HG02678 (cell line): ENCODE results near the gene PLEKHF1.
"Not testable (repeated sequence)": the region's sequence is repeated elsewhere in the genome, so short reads cannot be mapped to it uniquely, and the experiment has no call there.

Experiments
- ATAC-seq: cut with Tn5 transposase; IDR thresholded peaks from one replicate; pipeline ENCODE4 v1.9.1; 2021; ENCODE audit warnings: mild to moderate bottlenecking, moderate library complexity; ENCODE audit not compliant: unreplicated experiment

Gene PLEKHF1

DNA sequence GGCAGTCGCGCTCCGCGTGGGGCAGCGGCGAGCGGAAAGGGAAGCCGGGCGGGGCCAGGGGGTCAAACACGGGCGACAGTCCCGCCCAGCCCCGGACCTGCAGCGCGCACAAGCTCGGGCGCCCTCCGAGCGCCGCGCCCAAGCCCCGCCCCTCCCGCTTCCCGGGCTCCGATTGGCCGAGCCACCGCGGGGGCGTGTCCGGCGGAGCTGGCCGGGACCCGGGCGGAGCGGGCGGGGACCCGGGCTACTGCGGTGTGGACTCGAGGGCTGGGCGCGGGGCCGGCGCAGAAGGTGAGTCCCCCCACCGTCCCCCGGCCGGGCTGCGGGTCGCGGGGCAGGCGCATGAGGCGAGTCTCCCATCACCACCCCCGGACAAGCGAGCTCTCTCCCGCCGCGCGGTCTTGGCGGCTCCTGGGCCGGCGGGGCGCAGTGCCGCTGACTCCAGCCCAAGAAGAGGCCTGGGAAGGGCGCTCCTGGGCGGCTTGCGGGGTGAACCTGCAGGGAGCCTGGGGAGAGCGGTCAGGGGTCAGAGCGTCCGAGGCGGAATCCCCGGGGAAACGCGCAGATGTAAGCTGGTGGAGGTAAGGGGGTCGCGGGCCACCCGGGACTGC lies at the start of gene PLEKHF1:
TSS of gene PLEKHF1 (plus strand) at position 247 of the 611 bp plus-strand sequence. CDS start 8,379 bp downstream, outside the sequence.
- ATAC-seq, result peak; percentile 89

DNA sequence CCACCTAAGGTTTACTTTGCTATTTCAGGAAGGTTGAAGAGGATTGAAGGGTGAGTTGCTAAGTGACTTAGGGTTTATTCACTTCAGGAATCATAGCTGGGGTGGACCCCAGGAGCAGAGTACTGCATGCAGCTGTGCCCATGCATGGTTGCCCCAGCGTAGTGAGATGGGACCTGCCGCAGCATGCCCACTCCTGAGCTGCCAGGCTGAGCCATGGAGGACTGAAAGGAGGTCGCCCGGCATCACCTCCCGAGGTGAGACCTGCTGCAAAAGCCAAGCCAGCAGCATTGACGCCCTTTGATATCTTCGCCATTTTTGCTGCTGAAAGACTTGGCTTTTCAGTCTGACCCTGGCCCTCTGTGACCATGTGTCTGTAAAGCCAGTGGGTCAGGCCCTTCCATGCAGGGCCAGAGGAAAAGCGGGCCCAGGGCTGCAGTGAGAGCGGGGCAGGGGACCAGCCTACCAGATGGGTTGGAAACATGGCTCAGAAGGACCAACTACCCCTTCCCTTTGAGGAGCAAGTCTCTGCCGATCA lies 49.3 kb upstream of the PLEKHF1 start:
- ATAC-seq, result no peak

DNA sequence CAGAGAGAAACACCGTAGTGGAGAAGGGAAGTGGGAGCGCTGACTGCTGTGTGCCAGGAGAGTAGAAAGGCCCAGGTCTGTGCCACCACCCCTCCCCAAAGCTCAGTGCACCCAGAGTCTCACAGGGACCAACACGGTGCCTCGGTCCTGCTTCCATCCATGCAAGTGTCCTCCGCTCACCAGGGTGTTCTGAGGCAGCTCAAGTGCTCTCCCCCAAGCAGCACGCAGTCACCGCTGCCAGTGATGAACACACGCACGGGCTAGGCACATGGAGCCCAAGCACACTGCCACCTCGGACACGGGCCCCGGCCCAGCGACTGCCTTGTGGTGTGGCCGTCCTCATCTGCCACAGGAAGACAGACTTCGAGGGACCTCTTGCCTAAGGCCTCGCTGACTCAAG lies 48.7 kb upstream of the PLEKHF1 start:
- no peak for ATAC-seq

DNA sequence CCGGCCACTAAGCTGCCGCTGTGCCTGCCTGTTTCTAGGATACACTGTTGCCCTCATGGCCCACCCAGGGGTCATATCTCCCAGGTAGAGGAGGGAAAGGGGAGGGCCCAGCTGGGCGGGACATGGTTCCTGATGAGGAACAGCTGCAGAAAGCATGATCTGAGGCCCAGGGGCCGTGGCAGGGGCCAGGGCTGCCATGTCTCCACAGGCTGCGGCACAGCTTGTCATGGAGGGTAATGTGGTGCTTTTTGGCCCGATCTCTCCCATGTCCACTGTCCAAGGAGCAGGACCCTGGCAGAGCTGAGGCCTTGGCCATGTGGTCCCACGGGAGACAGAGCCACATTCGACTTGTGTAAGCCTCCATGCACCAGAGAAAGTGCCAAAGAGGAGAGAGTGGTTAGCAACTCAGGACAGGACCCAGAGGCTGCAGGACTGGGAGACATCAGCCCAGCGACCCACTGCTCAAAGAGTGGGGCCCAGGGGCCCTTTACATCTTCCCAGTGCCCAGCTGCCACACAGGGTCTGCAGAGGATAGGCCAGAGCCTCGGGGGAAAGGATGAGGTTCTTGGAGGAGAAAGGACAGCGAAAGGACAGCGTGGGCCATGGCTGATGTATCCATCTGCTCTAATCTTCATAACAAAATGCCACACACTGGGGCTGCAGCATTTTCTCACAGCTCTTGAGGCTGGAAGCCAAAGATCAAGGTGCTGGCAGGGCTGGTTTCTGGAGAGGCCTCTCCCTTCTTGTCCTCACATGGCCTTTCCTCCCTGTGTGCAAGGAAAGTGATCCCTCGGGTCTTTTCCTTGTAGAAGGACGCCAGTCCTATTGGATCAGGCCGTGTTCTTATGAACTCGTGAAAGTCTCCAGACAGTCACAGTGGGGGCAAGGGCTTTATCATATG lies 47.6 kb upstream of the PLEKHF1 start:
- ATAC-seq, result no peak

GRCh38 chr19:29618434-29618833 lies 46.8 kb upstream of the PLEKHF1 start:
- ATAC-seq, result no peak

GRCh38 chr19:29618871-29619270 lies 46.4 kb upstream of the PLEKHF1 start:
- no peak for ATAC-seq

GRCh38 chr19:29620931-29621351 lies 44.3 kb upstream of the PLEKHF1 start:
- ATAC-seq, result no peak

DNA sequence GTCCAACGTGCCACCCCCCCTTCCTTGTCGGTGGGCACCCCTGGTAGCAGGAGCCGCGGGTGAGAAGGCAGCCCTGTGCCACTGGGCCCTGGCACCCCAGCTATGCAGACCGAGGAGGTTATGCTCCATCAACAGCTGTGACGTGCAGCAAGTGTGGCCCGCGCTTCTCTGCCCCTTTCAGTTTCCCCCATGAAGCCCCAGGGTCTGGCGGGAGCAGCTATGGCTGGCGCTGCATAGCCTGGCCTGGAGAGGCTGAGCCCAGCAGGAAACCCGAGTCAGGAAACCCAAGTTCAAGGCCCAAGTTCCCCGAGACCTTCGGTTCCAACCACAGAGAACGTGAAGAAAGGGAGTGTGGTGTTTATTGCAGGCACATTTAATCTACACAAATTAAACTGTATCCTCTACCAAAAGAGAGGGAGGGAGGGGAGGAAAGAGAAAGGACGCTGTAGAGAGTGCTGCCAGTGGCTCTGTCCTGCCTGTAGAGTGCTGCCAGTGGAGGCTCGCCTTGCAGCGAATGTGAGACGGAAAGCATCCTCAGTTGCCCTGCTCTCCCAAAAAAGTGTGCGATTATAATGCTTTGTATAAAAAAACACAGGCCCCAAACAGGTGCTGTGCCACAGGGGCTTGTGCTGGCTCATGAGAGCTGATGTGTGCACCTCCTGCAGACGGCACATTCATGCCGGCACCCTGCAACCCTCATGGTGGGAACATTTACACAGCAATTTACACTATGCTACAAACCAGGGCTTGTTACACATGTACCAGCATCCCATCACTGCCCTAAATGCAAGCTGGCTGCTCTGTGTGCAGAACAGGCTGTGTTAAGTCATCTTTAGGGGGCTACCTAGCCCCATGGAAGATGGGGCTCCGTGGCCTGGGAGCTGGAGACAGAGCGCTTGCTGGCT lies 42.8 kb upstream of the PLEKHF1 start:
- ATAC-seq, result peak; percentile 63

DNA sequence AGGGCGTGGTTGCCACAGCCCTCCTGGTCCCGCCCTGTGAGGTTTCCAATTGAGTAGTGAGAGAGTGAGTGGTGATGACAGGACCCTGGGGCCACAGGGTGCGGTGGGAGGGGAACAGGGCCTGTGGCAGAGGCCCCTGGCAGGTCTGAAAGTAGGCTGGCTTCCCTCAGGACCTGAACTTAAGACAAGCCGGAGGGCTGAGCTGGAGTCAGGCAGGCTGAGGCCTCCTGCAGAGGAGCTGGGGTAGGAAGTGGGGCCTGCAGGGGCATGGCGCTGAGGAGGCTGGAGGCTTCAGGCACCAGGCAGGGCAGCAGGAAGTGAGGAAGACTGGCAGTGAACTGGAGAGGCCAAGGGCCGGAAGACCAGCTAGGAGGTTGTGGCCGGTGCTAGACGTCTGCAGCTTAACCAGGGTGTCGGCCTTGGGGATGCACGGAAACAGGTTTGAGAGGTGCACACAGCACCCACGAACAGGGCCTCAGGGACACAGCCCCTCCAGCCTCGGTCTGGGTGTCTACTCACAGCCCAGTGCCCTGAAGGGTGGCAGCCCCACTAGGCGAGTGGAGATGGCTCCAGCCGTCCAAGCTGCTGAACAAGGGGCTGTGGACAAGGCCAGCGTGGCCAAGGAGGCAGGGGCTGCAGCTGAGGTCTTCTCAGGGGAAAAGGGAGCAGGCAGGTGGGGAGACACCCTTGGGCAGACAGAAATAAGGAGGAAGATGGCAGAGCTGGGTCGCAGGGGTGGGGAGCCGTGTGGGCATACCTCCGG lies 41.4 kb upstream of the PLEKHF1 start:
- no peak for ATAC-seq

DNA sequence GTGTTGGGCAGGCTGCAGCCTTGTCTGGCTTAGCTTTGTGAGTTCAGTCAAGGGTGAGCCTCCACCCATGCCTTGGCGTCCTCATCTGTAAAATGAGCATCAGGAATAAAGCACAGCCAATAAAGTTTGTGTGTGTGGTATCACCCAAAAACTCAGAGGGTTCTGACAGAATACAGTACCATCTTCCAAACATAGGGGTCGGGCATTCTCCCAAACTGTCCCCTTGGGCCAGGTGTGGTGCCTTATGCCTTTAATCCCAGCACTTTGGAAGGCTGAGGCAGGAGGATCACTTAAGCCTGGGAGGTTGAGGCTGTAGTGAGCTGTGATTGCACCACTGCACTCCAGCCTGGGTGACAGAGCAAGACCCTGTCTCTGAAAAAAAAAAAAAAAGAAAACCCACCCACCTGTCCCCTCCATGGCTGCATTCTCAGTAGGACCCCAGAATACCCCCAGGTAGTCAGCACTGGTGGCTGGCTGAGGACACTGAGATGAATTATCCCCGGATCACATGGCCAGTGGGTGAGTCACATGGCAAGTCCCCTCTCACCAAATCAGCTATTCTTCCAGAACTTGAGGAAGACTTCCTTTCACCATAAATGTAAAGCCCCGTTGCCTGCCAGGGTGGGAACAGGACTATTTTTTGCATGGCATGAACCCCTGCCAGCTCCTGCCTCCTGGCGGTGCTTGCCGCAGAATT lies 40.6 kb upstream of the PLEKHF1 start:
- no peak for ATAC-seq

- ATAC-seq, result no peak
Measured at GRCh38 chr19:29625186-29625651, 40.0 kb upstream of the PLEKHF1 start.

GRCh38 chr19:29626386-29626785 lies 38.9 kb upstream of the PLEKHF1 start:
- ATAC-seq, result no peak

DNA sequence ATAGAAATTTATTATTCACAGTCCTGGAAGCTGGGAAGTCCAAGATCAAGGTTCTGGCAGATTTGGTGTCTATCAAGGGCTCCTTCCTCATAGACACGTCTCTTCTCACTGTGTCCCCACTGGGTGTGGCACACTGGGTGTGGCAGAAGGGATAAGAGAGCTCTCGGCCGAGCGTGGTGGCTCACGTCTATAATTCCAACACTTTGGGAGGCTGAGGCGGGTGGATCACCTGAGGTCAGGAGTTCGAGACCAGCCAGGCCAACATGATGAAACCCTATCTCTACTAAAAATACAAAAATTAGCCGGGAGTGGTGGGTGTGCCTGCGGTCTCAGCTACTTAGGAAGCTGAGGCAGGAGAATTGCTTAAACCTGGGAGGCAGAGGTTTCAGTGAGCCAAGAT lies 38.4 kb upstream of the PLEKHF1 start:
- ATAC-seq, result not testable (repeated sequence)

- no peak for ATAC-seq
Measured at GRCh38 chr19:29628661-29629385, 36.4 kb upstream of the PLEKHF1 start.

GRCh38 chr19:29629836-29630534 lies 35.3 kb upstream of the PLEKHF1 start:
- ATAC-seq, result no peak

GRCh38 chr19:29630655-29631054 lies 34.6 kb upstream of the PLEKHF1 start:
- no peak for ATAC-seq

GRCh38 chr19:29631450-29631849 lies 33.8 kb upstream of the PLEKHF1 start:
- no peak for ATAC-seq

- no peak for ATAC-seq
Measured at GRCh38 chr19:29634002-29634401, 31.3 kb upstream of the PLEKHF1 start.
